ENCODE data around the gene CST8. TPM values are rescaled to one million over a fixed set of nuclear protein-coding genes. Genes with fewer than 3 reads are reported as not detected.

The CST8 gene
- total and polyA plus RNA-seq, 9 donors = not detected

DNA sequence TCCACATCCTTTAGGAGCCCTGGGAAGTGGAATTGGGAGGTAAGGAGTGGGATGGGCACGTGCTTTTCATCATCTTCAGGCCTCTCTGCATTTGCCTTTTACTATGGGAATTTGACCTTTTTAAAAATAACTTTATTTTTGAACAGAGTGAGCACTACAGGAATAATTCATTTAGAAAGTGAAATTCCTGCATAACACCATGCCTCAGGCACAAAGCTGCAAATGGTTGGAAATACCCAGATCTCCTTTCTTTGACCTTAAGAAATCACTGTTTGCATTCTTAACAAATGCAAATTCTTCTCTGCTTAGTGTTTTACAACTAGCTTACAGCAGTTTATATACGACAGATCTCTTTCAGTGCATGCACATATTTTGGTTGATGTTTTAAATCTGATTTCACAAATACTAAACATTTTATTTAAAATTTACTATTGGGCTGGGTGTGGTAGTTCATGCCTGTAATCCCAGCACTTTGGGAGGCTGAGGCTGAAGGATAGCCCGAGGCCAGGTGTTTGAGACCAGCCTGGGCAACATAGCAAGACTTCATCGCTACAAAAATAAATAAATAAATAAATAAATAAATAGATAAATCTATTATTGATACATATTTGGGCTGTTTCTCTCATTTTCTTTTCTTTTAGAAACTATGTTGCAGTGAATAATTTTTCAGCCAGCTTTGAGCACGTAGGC is 24.5 kb downstream of the CST8 start:
- Histone ChIP-seq H3K4me1 (ENCODE audit: control insufficient read depth, insufficient read depth, low read length) (no peaks in the 10 kb centered on the region), H3K4me3 (ENCODE audit: low read length) (no peak overlapping the region), H3K9me3 (replicated peaks; ENCODE audit: control insufficient read depth, low read depth, low read length) (no peaks in the 10 kb centered on the region), H3K27me3 (ENCODE audit: control insufficient read depth, insufficient read depth, low read length) (no peaks in the 10 kb centered on the region), H3K36me3 (ENCODE audit: control insufficient read depth, insufficient read depth, low read length) (no peaks in the 10 kb centered on the region), H3K27ac (ENCODE audit: low read length) (no peak overlapping the region)
- WGBS (ENCODE audit: insufficient coverage) = no CpG with 5 or more reads among the region's 5 CpGs
- no peak for DNase-seq

DNA sequence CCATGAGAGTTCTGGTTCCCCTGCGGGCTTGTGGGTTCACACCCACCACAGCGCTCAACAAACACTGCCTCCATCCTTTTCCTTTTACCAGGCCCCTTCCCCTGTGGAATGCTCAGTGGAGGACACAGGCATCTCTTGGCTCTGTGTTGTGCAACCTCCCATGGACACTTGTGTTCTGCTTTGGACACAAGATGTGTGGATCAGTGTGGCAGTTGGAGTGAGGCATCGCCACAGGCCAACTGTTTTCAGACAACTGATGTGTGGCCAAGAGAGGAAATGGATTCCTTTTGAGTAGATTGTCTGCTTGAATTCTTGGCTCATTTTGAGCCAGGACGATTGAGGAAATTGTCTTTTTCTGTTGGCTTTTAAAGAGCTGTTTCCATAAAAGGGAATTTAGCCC is 26.8 kb downstream of the CST8 start:
- peak; percentile 25 for DNase-seq

DNA sequence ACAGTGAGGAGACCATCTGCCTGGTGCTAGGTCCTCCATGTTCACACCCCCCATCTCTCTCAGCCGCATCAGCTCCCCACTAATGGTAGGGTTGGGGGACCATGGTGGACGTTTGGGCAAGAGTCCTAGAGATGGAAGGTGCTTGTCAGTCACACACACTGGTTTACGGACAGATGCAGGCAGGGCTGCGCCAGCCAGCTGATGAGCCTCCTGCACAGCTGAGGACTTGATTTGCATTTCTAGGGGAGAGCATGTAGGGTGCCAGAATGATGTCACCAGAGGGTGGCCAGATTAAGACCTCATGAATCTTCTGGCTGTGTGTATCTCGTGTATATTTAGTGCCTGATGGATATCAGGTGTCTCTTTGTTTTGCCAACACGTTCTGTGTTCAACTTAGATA is 28.6 kb downstream of the CST8 start:
- DNase-seq = no peak

More for the DNA sequence above, 26.8 kb downstream of the CST8 start:
- Histone ChIP-seq H3K36me3 (ENCODE audit: control insufficient read depth, insufficient read depth, low read length) (no peaks in the 10 kb centered on the region), H3K9me3 (replicated peaks; ENCODE audit: control insufficient read depth, low read depth, low read length) (no peaks in the 10 kb centered on the region), H3K27me3 (ENCODE audit: control insufficient read depth, insufficient read depth, low read length) (no peaks in the 10 kb centered on the region), H3K4me3 (ENCODE audit: low read length) (no peak overlapping the region), H3K27ac (ENCODE audit: low read length) (no peak overlapping the region), H3K4me1 (ENCODE audit: control insufficient read depth, insufficient read depth, low read length) (no peaks in the 10 kb centered on the region)
- WGBS (ENCODE audit: insufficient coverage) = 62% methylated on average over 2 of the region's 4 CpGs

DNA sequence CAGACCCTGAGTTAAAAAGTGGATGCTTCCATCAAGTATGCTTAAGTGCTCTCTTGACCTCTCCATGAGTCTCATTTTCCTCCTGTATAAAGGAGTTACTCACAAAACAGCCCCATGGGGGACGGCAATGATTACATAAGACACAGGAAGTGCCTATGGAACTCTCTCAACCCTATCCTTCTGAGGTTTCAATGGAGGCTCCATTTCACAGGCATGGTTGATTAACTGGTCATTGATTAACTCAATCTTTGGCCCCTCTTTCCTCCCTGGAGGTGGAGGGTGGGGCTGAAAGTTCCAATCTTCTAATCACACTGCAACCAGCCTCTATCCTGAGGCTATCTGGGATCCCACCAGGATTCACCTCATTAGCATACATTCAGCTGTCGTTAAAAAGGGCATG is 29.3 kb downstream of the CST8 start:
- no peak overlapping the region for H3K27ac ChIP-seq (ENCODE audit: low read length)
- H3K27me3 ChIP-seq (ENCODE audit: control insufficient read depth, insufficient read depth, low read length) = no peaks in the 10 kb centered on the region
- no peak overlapping the region for H3K4me3 ChIP-seq (ENCODE audit: low read length)
- 67% methylated on average over 1 of the region's 2 CpGs for WGBS (ENCODE audit: insufficient coverage)
- H3K36me3 ChIP-seq (ENCODE audit: control insufficient read depth, insufficient read depth, low read length) = no peaks in the 10 kb centered on the region
- DNase-seq = no peak
- H3K4me1 ChIP-seq (ENCODE audit: control insufficient read depth, insufficient read depth, low read length) = no peaks in the 10 kb centered on the region
- H3K9me3 ChIP-seq (replicated peaks; ENCODE audit: control insufficient read depth, low read depth, low read length) = no peaks in the 10 kb centered on the region

More for the DNA sequence above, 28.6 kb downstream of the CST8 start:
- Histone ChIP-seq H3K9me3 (replicated peaks; ENCODE audit: control insufficient read depth, low read depth, low read length) (no peaks in the 10 kb centered on the region), H3K27me3 (ENCODE audit: control insufficient read depth, insufficient read depth, low read length) (no peaks in the 10 kb centered on the region), H3K27ac (ENCODE audit: low read length) (no peak overlapping the region), H3K4me3 (ENCODE audit: low read length) (no peak overlapping the region), H3K36me3 (ENCODE audit: control insufficient read depth, insufficient read depth, low read length) (no peaks in the 10 kb centered on the region), H3K4me1 (ENCODE audit: control insufficient read depth, insufficient read depth, low read length) (no peaks in the 10 kb centered on the region)
- 92% methylated on average over 2 of the region's 6 CpGs for WGBS (ENCODE audit: insufficient coverage)

DNA sequence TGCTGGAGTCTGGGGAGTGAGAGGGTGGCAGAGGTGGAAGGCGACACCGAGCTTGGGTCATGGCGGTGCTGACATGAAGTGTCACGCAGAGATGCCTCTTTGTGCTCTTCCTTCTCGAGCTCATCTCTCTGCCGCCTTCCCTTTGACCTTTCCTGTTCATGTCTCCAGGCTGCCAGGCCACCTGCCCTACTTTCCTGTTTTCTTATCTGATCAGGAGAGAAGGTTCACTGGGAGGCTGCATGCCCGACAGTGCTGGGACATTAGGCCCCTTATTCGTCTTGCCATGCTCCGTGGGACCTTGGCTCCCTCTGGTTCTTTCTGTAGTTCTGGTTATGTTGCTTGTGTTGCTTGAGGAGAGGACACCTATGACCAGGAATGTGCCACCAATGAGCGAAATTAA is 33.2 kb downstream of the CST8 start:
- Histone ChIP-seq H3K4me3 (ENCODE audit: low read length) (no peak overlapping the region), H3K4me1 (ENCODE audit: control insufficient read depth, insufficient read depth, low read length) (no peaks in the 10 kb centered on the region), H3K9me3 (replicated peaks; ENCODE audit: control insufficient read depth, low read depth, low read length) (no peaks in the 10 kb centered on the region), H3K27me3 (ENCODE audit: control insufficient read depth, insufficient read depth, low read length) (no peaks in the 10 kb centered on the region), H3K36me3 (ENCODE audit: control insufficient read depth, insufficient read depth, low read length) (no peaks in the 10 kb centered on the region), H3K27ac (ENCODE audit: low read length) (no peak overlapping the region)
- WGBS (ENCODE audit: insufficient coverage) = 89% methylated on average over 4 of the region's 10 CpGs
- no peak for DNase-seq

DNA sequence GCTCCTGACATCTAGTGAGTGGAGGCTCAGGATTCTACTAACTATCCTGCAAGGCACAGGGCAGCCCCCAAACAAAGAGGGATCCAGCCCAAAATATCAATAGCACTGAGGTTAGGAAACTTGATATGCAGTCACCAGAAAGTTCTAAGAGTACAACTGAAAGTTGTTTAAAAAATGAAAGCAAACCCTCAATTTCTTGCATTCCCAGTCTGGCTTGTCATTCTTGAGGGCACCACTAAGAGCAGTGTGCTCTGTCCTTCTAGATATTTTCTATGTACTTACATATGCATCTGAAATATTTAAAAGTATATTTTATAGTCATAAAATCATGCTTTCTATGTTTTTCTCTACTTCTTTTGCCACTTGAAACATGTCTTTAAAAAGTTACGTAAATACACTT is 35.9 kb downstream of the CST8 start:
- Histone ChIP-seq H3K9me3 (replicated peaks; ENCODE audit: control insufficient read depth, low read depth, low read length) (no peaks in the 10 kb centered on the region), H3K4me1 (ENCODE audit: control insufficient read depth, insufficient read depth, low read length) (no peaks in the 10 kb centered on the region), H3K36me3 (ENCODE audit: control insufficient read depth, insufficient read depth, low read length) (no peaks in the 10 kb centered on the region), H3K27ac (ENCODE audit: low read length) (no peak overlapping the region), H3K4me3 (ENCODE audit: low read length) (no peak overlapping the region), H3K27me3 (ENCODE audit: control insufficient read depth, insufficient read depth, low read length) (no peaks in the 10 kb centered on the region)
- no CpG with 5 or more reads among the region's 1 CpG for WGBS (ENCODE audit: insufficient coverage)
- no peak for DNase-seq

DNA sequence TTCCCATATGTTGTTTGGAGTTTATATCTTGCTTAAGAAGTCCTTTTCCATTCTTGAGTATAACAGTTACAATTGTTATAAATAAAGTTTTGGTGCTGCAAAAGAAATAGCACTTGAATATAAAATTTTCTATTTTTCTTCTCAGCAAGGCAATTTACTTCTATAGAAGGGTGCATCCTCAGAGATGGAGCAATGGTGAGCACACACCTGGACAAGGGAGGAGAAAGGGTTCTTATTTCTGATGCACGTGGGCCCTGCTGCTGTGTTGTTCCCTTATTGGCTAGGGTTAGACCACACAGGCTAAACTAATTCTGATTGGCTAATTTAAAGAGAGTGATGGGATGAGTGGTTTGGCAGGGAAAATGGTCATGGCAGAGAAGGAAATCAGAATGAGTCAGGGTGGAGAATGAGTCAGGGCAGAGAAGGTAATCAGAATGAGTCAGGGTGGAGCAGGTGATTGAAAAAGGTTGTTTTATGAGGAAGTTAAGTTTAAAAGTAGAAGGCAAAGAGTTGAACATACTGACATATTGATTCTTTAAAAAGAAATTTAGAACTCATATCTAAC is 38.0 kb downstream of the CST8 start:
- Histone ChIP-seq H3K36me3 (ENCODE audit: control insufficient read depth, insufficient read depth, low read length) (no peaks in the 10 kb centered on the region), H3K27ac (ENCODE audit: low read length) (no peak overlapping the region), H3K27me3 (ENCODE audit: control insufficient read depth, insufficient read depth, low read length) (no peaks in the 10 kb centered on the region), H3K9me3 (replicated peaks; ENCODE audit: control insufficient read depth, low read depth, low read length) (no peaks in the 10 kb centered on the region), H3K4me3 (ENCODE audit: low read length) (no peak overlapping the region), H3K4me1 (ENCODE audit: control insufficient read depth, insufficient read depth, low read length) (no peaks in the 10 kb centered on the region)
- DNase-seq = no peak
- WGBS (ENCODE audit: insufficient coverage) = 60% methylated on average over 1 of the region's 1 CpG

DNA sequence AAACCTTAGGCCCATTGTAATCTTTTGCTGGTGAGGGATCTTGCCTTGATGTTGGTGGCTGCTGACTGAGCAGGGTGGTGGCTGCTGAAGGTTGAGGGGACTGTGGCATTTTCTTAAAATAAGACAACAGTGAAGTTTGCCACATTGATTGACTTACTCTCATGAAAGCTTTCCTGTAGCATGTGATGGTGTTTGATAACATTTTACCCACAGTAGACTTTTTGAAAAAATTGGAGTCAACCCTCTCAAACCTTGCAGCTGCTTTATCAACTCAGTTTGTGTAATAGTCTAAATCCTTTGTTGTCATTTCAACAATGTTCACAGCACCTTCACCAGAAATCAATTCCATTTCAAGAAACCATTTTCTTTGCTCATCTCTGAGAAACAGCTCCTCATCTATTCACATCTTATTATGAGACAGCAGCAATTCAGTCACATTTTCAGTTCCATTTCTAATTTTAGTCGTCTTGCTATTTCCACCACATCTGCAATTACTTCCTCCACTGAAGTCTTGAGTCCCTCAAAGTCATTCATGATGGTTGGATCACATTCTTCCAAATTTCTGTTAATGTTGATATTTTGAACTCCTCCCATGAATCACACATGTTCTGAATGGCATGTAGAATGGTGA is 40.1 kb downstream of the CST8 start:
- no peaks in the 10 kb centered on the region for H3K27me3 ChIP-seq (ENCODE audit: control insufficient read depth, insufficient read depth, low read length)
- no peak overlapping the region for H3K27ac ChIP-seq (ENCODE audit: low read length)
- no peaks in the 10 kb centered on the region for H3K9me3 ChIP-seq (replicated peaks; ENCODE audit: control insufficient read depth, low read depth, low read length)
- DNase-seq = peak; percentile 15
- no CpG with 5 or more reads among the region's 1 CpG for WGBS (ENCODE audit: insufficient coverage)
- H3K36me3 ChIP-seq (ENCODE audit: control insufficient read depth, insufficient read depth, low read length) = no peaks in the 10 kb centered on the region
- H3K4me3 ChIP-seq (ENCODE audit: low read length) = no peak overlapping the region
- H3K4me1 ChIP-seq (ENCODE audit: control insufficient read depth, insufficient read depth, low read length) = no peaks in the 10 kb centered on the region

DNA sequence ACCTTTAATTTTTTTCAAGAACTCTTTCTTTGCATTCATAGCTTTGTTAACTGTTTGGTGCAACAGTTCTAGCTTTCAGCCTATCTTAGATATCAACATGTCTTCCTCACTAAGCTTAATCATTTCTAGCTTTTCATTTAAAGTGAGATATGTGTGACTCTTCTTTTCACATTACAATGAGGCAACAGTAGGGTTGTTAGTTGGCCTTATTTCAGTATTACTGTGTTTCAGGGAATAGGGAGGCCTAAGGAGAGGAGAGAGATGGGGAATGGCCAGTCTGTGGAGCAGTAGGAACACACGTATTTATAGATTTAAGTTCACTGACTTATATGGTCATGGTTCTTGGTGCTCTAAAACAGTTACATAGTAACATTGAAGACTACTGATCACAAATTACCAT is 41.6 kb downstream of the CST8 start:
- Histone ChIP-seq H3K4me1 (ENCODE audit: control insufficient read depth, insufficient read depth, low read length) (peaks cover 5% of the 10 kb centered on the region), H3K27me3 (ENCODE audit: control insufficient read depth, insufficient read depth, low read length) (no peaks in the 10 kb centered on the region), H3K27ac (ENCODE audit: low read length) (no peak overlapping the region), H3K36me3 (ENCODE audit: control insufficient read depth, insufficient read depth, low read length) (no peaks in the 10 kb centered on the region), H3K9me3 (replicated peaks; ENCODE audit: control insufficient read depth, low read depth, low read length) (no peaks in the 10 kb centered on the region), H3K4me3 (ENCODE audit: low read length) (no peak overlapping the region)
- DNase-seq = no peak
- WGBS (ENCODE audit: insufficient coverage) = no CpG with 5 or more reads among the region's 1 CpG

DNA sequence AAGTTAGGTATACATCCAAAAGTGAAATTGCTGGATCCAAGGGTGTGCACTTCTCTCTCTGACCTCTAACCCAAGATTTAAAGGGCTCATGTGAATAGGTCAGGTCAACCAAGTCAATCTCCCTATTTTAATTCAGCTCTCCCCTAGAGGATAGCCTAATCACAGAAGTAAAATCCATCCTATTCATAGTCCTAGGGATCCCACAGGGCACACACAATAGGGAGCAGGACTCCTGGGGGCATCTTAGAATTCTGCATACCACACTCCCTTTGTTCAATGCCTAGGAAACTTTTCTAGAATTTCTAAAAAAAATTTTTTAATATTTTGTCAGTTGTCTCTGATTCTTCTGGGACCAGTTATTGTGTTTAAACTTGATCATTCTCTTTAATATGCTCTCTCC is 42.2 kb downstream of the CST8 start:
- H3K4me3 ChIP-seq (ENCODE audit: low read length) = no peak overlapping the region
- peaks cover 5% of the 10 kb centered on the region for H3K4me1 ChIP-seq (ENCODE audit: control insufficient read depth, insufficient read depth, low read length)
- DNase-seq = no peak
- no peak overlapping the region for H3K27ac ChIP-seq (ENCODE audit: low read length)
- H3K9me3 ChIP-seq (replicated peaks; ENCODE audit: control insufficient read depth, low read depth, low read length) = no peaks in the 10 kb centered on the region
- no peaks in the 10 kb centered on the region for H3K27me3 ChIP-seq (ENCODE audit: control insufficient read depth, insufficient read depth, low read length)
- H3K36me3 ChIP-seq (ENCODE audit: control insufficient read depth, insufficient read depth, low read length) = no peaks in the 10 kb centered on the region

All from muscle of leg (tissue), 11 donors.